Lower leg skin (tissue), 4 donors: ENCODE measurements around the gene ZNF436. TPM values are rescaled to one million over a fixed set of nuclear protein-coding genes. Genes with fewer than 3 reads are reported as not detected.

Source experiments
- DNase-seq, 2 donors: peaks; one replicate each; pipeline ENCODE4 v3.0.0-alpha.2; 2019; ENCODE audit warnings: low spot score in 2 of 2
- H3K4me3 ChIP-seq: fragments of 200-600 bp; sonication (generic); 2 replicates; pipeline ENCODE4 v1.5.1; 2017; ENCODE audit warnings: mild to moderate bottlenecking, low read depth; ENCODE audit not compliant: poor library complexity, severe bottlenecking
- POLR2A ChIP-seq, 2 donors: fragments of 450-650 bp; IDR thresholded peaks; one replicate each; pipeline ENCODE4 v1.6.1; 2016 to 2017; ENCODE audit warnings: antibody characterized with exemption in 2 of 2, mild to moderate bottlenecking in 1 of 2, moderate library complexity in 1 of 2
- WGBS, 2 donors: methylation state at CpG; one replicate each; pipeline ENCODE4 v1.1.5; 2018; 5-methylcytosine and 5-hydroxymethylcytosine counted together
- intact Hi-C: fragments of 100-400 bp; cut with DNase I; formaldehyde crosslinking; loops from one replicate; pipeline ENCODE4 v1.15.0; 2023; ENCODE audit warnings: low total_unique reads
- total RNA-seq, 4 donors: library from RNA; depleted of rRNA; stranded (reverse); fragments of >200 nt; gene quantifications; one replicate each; pipeline ENCODE4 v1.1.0, GENCODE V29; 2016
- TF ChIP-seq, protein P1 (sequence below), 3 donors: fragments of 450-650 bp; IDR thresholded peaks; one replicate each; pipeline ENCODE4 v1.5.1; 2016; ENCODE audit warnings: antibody characterized with exemption in 3 of 3, mild to moderate bottlenecking in 3 of 3, moderate library complexity in 2 of 3

ZNF436 gene
- 10 to 100 TPM; 19.1 to 41.6 (median 32.8) TPM for total RNA-seq

DNA sequence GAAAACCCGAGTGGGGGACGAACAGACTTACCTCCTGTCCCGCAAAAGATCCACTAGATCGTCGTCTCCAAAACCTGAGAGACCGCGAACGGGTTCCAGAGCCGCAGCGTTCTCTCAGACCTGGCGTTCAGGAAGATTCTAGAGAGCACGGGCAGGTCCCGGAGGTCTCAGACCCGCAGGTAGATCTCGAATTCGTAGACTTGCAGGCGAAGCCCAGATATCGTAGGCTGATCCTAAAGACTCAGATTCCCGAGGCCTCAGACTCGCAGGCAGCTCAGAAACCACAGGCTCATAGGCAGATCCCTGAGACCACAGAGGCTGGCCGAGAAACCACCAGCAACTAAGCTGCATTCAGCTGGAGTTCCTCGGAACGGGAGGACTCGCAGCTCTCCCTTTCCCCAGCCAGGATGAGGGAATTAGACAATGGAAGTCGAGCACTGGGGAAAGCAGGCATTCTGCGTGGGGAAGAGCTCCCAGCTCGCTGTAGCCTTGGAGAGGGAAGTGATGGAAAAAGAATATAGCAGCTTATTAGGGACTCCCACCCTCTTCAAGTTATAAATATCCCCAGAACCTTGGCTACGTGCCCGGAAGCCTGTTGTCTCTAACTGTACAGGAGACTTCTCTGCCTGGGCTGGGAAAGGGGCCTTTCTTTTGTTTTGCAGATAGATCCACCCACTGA, at the start of gene ZNF436:
Gene ZNF436, minus strand, starts transcription at position 502 of the 679 bp plus-strand sequence. CDS start 1,831 bp downstream, outside the sequence.
- 0 to 1% methylated on average over 23 to 29 of the region's 29 CpGs for WGBS, 2 donors

DNA sequence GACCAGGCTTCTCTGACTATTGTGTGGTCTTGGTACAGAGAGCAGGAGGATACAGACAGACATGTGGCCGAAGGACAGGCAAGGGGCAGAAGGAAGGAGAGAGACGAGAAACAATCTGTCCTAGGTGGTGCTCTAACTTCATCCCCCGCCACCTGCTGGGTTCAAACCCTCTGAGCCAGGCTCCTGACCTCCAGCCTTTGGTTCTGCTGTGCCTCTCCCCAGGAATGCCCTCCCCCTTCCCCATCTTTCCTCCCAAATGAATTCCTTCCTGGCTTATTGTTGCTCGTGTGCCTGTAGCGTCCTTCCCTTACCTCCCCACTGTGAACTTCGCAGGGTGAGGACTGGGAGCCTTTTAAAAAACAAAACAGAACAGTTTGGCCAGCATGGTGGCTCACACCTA, 49.5 kb upstream of the ZNF436 start:
- WGBS, 2 donors, result 86 to 90% methylated on average over 6 of the region's 6 CpGs
- no peak overlapping the region for H3K4me3 ChIP-seq
- no peak for TF ChIP-seq POLR2A (IDR thresholded peaks at IDR 0.05)
- TF ChIP-seq, protein P1, sequence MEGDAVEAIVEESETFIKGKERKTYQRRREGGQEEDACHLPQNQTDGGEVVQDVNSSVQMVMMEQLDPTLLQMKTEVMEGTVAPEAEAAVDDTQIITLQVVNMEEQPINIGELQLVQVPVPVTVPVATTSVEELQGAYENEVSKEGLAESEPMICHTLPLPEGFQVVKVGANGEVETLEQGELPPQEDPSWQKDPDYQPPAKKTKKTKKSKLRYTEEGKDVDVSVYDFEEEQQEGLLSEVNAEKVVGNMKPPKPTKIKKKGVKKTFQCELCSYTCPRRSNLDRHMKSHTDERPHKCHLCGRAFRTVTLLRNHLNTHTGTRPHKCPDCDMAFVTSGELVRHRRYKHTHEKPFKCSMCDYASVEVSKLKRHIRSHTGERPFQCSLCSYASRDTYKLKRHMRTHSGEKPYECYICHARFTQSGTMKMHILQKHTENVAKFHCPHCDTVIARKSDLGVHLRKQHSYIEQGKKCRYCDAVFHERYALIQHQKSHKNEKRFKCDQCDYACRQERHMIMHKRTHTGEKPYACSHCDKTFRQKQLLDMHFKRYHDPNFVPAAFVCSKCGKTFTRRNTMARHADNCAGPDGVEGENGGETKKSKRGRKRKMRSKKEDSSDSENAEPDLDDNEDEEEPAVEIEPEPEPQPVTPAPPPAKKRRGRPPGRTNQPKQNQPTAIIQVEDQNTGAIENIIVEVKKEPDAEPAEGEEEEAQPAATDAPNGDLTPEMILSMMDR (IDR thresholded peaks at IDR 0.05), result no peak
- no peak for DNase-seq
- intact Hi-C loops, result no loop called here

More for the DNA sequence above, at the start of gene ZNF436:
- DNase-seq, result peak; percentile 81 to 95
- intact Hi-C loops, result no loop called here
- no peak for TF ChIP-seq POLR2A (IDR thresholded peaks at IDR 0.05)
- TF ChIP-seq, protein P1 (IDR thresholded peaks at IDR 0.05), result no peak
- H3K4me3 ChIP-seq, result peak within 1 kb of the TSS; percentile 66

DNA sequence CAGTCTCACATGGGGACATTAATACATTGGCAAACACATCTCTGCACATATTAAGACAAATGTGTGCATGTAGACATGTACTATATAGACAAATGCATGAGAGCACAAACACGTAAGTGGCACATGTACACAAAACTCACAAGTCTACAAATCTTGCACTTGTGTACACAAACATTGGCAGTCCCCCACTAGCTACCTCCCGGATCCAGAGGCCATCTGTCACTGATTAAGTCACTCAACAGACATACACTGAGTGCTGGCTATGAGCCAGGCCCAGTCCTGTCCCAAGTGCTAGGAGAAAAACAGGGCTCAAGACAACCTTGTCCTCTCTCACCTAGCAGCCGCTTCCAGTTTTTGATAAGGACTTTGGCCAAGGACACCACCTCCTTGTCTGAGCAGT, 47.9 kb upstream of the ZNF436 start:
- intact Hi-C loops, result no loop called here
- no peak for DNase-seq
- no peak overlapping the region for H3K4me3 ChIP-seq
- WGBS, 2 donors, result 77 to 86% methylated on average over 3 of the region's 3 CpGs
- TF ChIP-seq, protein P1 (IDR thresholded peaks at IDR 0.05), result no peak

DNA sequence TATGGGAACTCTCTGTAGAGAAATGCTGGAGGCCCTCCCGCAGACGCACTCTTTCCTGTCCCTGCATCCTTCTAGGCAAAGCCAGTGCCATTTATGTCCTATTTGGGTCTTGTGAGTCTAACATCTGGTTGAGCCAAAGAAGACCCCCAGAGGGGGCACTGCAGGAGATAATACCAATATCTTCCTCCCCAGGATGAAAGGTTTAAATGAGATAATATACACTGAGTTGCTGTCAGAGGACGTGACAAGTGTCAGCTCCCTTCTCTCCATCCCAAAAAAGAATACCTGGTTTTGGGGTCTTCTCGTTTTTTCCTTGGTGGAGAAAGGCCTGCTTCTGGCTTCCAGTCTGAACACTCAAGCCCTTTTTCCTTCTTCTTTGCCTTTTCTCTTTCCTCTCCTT, 47.3 kb upstream of the ZNF436 start:
- TF ChIP-seq, protein P1 (IDR thresholded peaks at IDR 0.05), result no peak
- TF ChIP-seq POLR2A (IDR thresholded peaks at IDR 0.05), result no peak
- no peak for DNase-seq
- 84 to 89% methylated on average over 4 of the region's 4 CpGs for WGBS, 2 donors
- intact Hi-C loops, result no loop called here
- no peak overlapping the region for H3K4me3 ChIP-seq

DNA sequence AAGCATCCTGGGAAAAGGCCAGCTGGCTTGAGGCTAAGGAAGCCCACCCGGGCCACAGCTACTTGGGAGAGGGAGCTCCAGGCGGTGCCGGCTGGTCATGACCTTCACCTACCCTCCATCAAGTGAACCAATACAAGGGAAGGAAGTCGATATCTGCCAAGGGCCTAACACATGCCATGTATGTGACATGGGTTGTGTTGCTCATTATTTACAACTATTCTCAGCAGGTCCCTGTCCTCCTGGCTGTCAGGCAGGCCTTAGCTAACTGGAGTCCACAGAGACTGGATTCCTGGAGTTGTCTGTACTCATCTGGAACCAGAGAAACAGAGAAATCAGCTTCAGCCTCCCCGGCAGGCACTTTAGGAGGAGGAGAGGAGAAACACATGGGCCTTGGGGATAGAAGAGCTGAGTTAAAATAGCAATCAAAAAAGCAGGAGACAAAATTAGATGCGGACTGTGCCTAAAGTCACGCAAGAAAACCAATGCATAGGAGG, 39.2 kb upstream of the ZNF436 start:
- H3K4me3 ChIP-seq, result no peak overlapping the region
- no peak for DNase-seq
- TF ChIP-seq POLR2A (IDR thresholded peaks at IDR 0.05), result no peak
- TF ChIP-seq, protein P1 (IDR thresholded peaks at IDR 0.05), result no peak
- 73 to 89% methylated on average over 7 of the region's 7 CpGs for WGBS, 2 donors
- intact Hi-C loops, result no loop called here
